SJSA1 (cell line): ENCODE data around the gene GUCA2A. TPM values are rescaled to one million over a fixed set of nuclear protein-coding genes. Genes with fewer than 3 reads are reported as not detected.

Source experiments
- DNase-seq, 2 experiments: peaks; one replicate each; pipeline ENCODE4 v3.0.0-alpha.2; 2015 to 2020; ENCODE audit warnings: low spot score in 2 of 2, low read depth in 1 of 2
- H3K27ac ChIP-seq: fragments of 250-450 bp; sonication (Bioruptor Pico); 2 replicates; pipeline ENCODE4 v1.5.1; 2020; ENCODE audit warnings: mild to moderate bottlenecking, moderate library complexity
- H3K27me3 ChIP-seq: fragments of 250-450 bp; sonication (Bioruptor Pico); replicated peaks from 2 replicates; pipeline ENCODE4 v1.5.1; 2020; ENCODE audit warnings: mild to moderate bottlenecking, moderate library complexity
- H3K36me3 ChIP-seq: fragments of 250-450 bp; sonication (Bioruptor Pico); 2 replicates; pipeline ENCODE4 v1.5.1; 2020; ENCODE audit warnings: mild to moderate bottlenecking
- H3K4me1 ChIP-seq: fragments of 250-450 bp; sonication (Bioruptor Pico); replicated peaks from 2 replicates; pipeline ENCODE4 v1.6.1; 2021; ENCODE audit warnings: mild to moderate bottlenecking
- H3K4me3 ChIP-seq: fragments of 250-450 bp; sonication (Bioruptor Pico); 2 replicates; pipeline ENCODE4 v1.5.1; 2020; ENCODE audit warnings: mild to moderate bottlenecking
- H3K9me3 ChIP-seq: fragments of 250-450 bp; sonication (Bioruptor Pico); replicated peaks from 2 replicates; pipeline ENCODE4 v1.5.1; 2020; ENCODE audit warnings: mild to moderate bottlenecking
- total RNA-seq: library from RNA; depleted of rRNA; stranded (reverse); fragments of >200 nt; shearing (Covaris generic); gene quantifications from 2 replicates; pipeline ENCODE4 v1.2.3, GENCODE V29; 2014; rRNA removed

The GUCA2A gene
- total RNA-seq, 1 experiment from 2014 or later = not detected

DNA sequence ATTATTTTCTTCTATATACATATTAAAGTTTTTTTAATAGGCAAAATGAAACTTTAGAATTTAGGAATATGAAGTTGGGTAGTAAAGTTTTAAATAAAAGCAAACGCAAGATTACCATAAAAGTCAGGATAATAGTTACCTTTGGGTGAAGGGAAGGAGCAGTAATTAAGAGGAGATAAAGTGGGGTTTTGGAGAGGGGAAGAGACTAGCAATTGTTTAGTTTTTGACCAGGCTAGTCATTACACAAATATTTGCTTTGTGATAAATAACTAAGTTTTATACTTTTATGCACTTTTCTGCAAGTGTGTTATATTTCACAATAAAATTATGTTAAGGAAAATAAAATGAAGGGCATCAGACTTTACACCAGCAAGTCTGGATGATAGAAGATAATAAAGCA, 39.0 kb downstream of the GUCA2A start:
- no peak overlapping the region for H3K4me3 ChIP-seq
- no peak for DNase-seq
- H3K27ac ChIP-seq = no peak overlapping the region

DNA sequence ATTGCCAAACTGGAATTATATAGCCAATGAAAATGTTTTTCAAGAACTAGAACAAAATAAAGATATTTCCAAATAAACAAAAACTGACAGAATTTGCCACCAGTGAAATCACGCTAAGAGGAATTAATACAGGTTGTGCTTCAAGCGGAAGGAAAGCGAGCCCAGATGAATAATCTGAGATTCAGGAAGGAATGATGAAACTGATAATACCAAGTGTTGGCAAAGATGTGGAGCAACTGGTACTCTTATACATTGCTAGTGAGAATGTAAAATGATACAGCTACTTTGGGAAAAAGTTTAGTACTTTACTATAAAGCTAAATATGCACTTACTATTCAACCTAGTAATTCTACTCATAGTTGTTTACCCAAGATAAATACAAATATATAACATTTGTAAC, 42.1 kb downstream of the GUCA2A start:
- Histone ChIP-seq H3K27me3 (peaks cover 20% of the 10 kb centered on the region), H3K27ac (no peak overlapping the region), H3K4me1 (no peaks in the 10 kb centered on the region), H3K9me3 (no peaks in the 10 kb centered on the region), H3K36me3 (no peaks in the 10 kb centered on the region), H3K4me3 (no peak overlapping the region)
- no peak for DNase-seq

More for the DNA sequence above, 39.0 kb downstream of the GUCA2A start:
- Histone ChIP-seq H3K9me3 (no peaks in the 10 kb centered on the region), H3K4me1 (no peaks in the 10 kb centered on the region), H3K36me3 (no peaks in the 10 kb centered on the region), H3K27me3 (peaks cover 24% of the 10 kb centered on the region)

DNA sequence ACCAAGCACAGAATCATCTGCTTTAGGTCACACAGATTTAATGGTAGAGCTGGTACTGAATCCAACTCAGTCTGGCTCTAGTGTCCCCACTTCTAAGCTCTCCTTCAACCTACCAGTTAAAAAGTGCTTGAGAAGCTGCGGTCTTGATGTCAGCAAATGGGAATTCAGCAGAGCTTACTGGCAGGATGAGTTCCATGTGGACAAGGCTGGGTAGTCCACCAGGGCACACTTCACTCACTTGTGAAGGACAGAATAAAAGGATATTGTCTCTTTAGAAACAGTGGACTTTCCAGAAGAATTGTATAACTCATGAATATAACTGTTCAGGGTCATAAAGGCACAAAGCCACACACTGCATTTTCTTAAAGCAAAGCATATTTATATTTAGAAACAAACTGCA, 46.4 kb downstream of the GUCA2A start:
- peaks cover 11% of the 10 kb centered on the region; the same call in 1 of the 2 replicates for H3K27me3 ChIP-seq
- no peaks in the 10 kb centered on the region for H3K4me1 ChIP-seq
- no peak overlapping the region for H3K4me3 ChIP-seq
- H3K36me3 ChIP-seq = no peaks in the 10 kb centered on the region
- DNase-seq = no peak
- H3K27ac ChIP-seq = no peak overlapping the region
- H3K9me3 ChIP-seq = no peaks in the 10 kb centered on the region

- no peak for DNase-seq
- H3K36me3 ChIP-seq = no peaks in the 10 kb centered on the region
- no peaks in the 10 kb centered on the region for H3K4me1 ChIP-seq
- H3K4me3 ChIP-seq = no peak overlapping the region
- H3K9me3 ChIP-seq = no peaks in the 10 kb centered on the region
- peaks cover 11% of the 10 kb centered on the region; the same call in 1 of the 2 replicates for H3K27me3 ChIP-seq
- H3K27ac ChIP-seq = no peak overlapping the region
These were observed 47.3 kb downstream of the GUCA2A start for GRCh38 chr1:42117214-42117613.

DNA sequence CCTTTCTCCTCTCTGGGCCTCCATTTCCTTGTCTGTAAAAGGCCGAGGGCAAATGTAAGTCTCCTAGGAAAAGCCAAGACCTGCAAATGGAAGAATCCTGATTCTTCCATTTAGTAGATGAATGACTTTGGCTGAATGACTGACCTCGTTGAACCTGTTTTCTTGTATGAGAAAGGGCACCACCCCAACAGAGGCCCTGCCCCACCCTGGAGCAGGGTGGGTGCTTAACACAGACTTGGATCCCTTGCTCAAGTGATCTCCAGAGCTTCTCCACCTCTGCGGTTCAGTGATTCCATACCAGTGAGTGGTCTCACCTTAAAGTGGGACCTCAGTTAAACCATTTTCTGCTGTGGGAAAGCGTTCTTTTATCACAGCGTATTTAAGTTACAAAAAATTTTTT, 50.3 kb downstream of the GUCA2A start:
- H3K36me3 ChIP-seq = no peaks in the 10 kb centered on the region
- H3K4me3 ChIP-seq = no peak overlapping the region
- H3K27ac ChIP-seq = no peak overlapping the region
- H3K27me3 ChIP-seq = peaks cover 17% of the 10 kb centered on the region
- no peak for DNase-seq
- 0 out of 2 replicates have a peak, but pooled peaks cover 2% of the 10 kb centered on the region for H3K9me3 ChIP-seq
- no peaks in the 10 kb centered on the region for H3K4me1 ChIP-seq

Other genes starting within 250 kb of the GUCA2A start
- 1.3 and 2.2 TPM in 2 replicates for gene HIVEP3, start 245.8 kb downstream of the GUCA2A start, total RNA-seq
- gene GUCA2B, start 11.3 kb downstream of the GUCA2A start, total RNA-seq = not detected in 2 replicates
- 27.9 and 32.3 TPM in 2 replicates for gene FOXJ3, start 170.5 kb upstream of the GUCA2A start, total RNA-seq
- gene RIMKLA, start 216.0 kb upstream of the GUCA2A start, total RNA-seq = under 0.01 TPM in 1 of 2 replicates, not detected in the other